WTC11 (cell line): ENCODE results near the gene LCTL. TPM values are rescaled to one million over a fixed set of nuclear protein-coding genes. Genes with fewer than 3 reads are reported as not detected.
A peak's percentile ranks its signal among the peaks of the same experiment; 100 is the strongest.

Experiments
- ATAC-seq: fragments of 200-7000 bp; cut with Tn5 transposase; 2 replicates; pipeline ENCODE4 v1.10.0; 2021; ENCODE audit warnings: mild to moderate bottlenecking, moderate library complexity
- CTCF ChIA-PET: fragments of 300-600 bp; sonication (Branson Sonifier 250); formaldehyde crosslinking; loops from one replicate; lab custom pipeline; 2021; ENCODE audit warnings: antibody characterized with exemption; lab: Charles Lee
- POLR2A ChIA-PET: fragments of 350-600 bp; sonication (Branson Sonifier 250); formaldehyde crosslinking; loops from one replicate; lab custom pipeline; 2021; ENCODE audit warnings: antibody characterized with exemption; lab: Charles Lee
- DNase-seq: peaks from one replicate; pipeline ENCODE4 v3.0.0; 2021; ENCODE audit warnings: low spot score
- H3K27ac Mint-ChIP-seq: 2 replicates; pipeline ENCODE4 v1.8.0; 2021; ENCODE audit warnings: mixed read lengths
- H3K27me3 Mint-ChIP-seq: 2 replicates; pipeline ENCODE4 v1.8.0; 2021; ENCODE audit warnings: low read depth, mild to moderate bottlenecking, moderate library complexity, mixed read lengths
- H3K36me3 Mint-ChIP-seq: 2 replicates; pipeline ENCODE4 v1.8.0; 2021; ENCODE audit warnings: mixed read lengths
- H3K4me1 Mint-ChIP-seq: 2 replicates; pipeline ENCODE4 v1.8.0; 2022; ENCODE audit warnings: mixed read lengths
- H3K4me3 Mint-ChIP-seq: 2 replicates; pipeline ENCODE4 v1.8.0; 2021; ENCODE audit warnings: mild to moderate bottlenecking, moderate library complexity, mixed read lengths
- H3K9me3 Mint-ChIP-seq: 2 replicates; pipeline ENCODE4 v1.8.0; 2021; ENCODE audit warnings: mixed read lengths
- ATF1 ChIP-seq: sonication (generic); formaldehyde crosslinking; IDR thresholded peaks from 2 replicates; pipeline ENCODE4 v1.8.1; 2023; ENCODE audit warnings: mild to moderate bottlenecking, moderate library complexity, missing genetic modification reagents
- CREB1 ChIP-seq: sonication (generic); formaldehyde crosslinking; IDR thresholded peaks from 2 replicates; pipeline ENCODE4 v1.8.0; 2023; ENCODE audit warnings: mild to moderate bottlenecking, missing genetic modification reagents
- ETV6 ChIP-seq: sonication (generic); formaldehyde crosslinking; IDR thresholded peaks from 2 replicates; pipeline ENCODE4 v1.8.1; 2022; ENCODE audit warnings: mild to moderate bottlenecking, missing genetic modification reagents
- GTF2I ChIP-seq: fragments of 250-450 bp; sonication (Bioruptor Pico); conservative IDR thresholded peaks from 2 replicates; pipeline ENCODE4 v1.4.0; 2021; ENCODE audit warnings: mild to moderate bottlenecking
- JUN ChIP-seq: sonication (generic); formaldehyde crosslinking; IDR thresholded peaks from 2 replicates; pipeline ENCODE4 v1.8.0; 2023; ENCODE audit warnings: mild to moderate bottlenecking, missing genetic modification reagents
- NFATC4 ChIP-seq: fragments of 250-450 bp; sonication (Bioruptor Pico); IDR thresholded peaks from 2 replicates; pipeline ENCODE4 v1.9.0; 2021; ENCODE audit warnings: mild to moderate bottlenecking
- PRRX2 ChIP-seq: fragments of 250-450 bp; sonication (Bioruptor Pico); IDR thresholded peaks from 2 replicates; pipeline ENCODE4 v1.8.0; 2021; ENCODE audit warnings: mild to moderate bottlenecking
- SOX15 ChIP-seq: fragments of 250-450 bp; sonication (Bioruptor Pico); IDR thresholded peaks from 2 replicates; pipeline ENCODE4 v1.9.0; 2021; ENCODE audit warnings: mild to moderate bottlenecking
- STAT6 ChIP-seq: sonication (generic); formaldehyde crosslinking; conservative IDR thresholded peaks from 2 replicates; pipeline ENCODE4 v1.8.1; 2023; ENCODE audit warnings: mild to moderate bottlenecking, low read depth, missing genetic modification reagents, moderate library complexity
- ZBTB21 ChIP-seq: sonication (generic); formaldehyde crosslinking; IDR thresholded peaks from 2 replicates; pipeline ENCODE4 v1.8.1; 2023; ENCODE audit warnings: mild to moderate bottlenecking, missing genetic modification reagents, borderline replicate concordance
- ZBTB43 ChIP-seq: sonication (generic); formaldehyde crosslinking; IDR thresholded peaks from 2 replicates; pipeline ENCODE4 v1.8.1; 2023; ENCODE audit warnings: mild to moderate bottlenecking, missing genetic modification reagents
- ZNF317 ChIP-seq: sonication (generic); formaldehyde crosslinking; IDR thresholded peaks from 2 replicates; pipeline ENCODE4 v1.8.1; 2023; ENCODE audit warnings: low read depth, mild to moderate bottlenecking, moderate library complexity, missing genetic modification reagents, borderline replicate concordance
- ZNF396 ChIP-seq: fragments of 250-450 bp; sonication (Bioruptor Pico); IDR thresholded peaks from 2 replicates; pipeline ENCODE4 v1.8.0; 2021; ENCODE audit warnings: mild to moderate bottlenecking, moderate library complexity, borderline replicate concordance
- ZSCAN18 ChIP-seq: fragments of 250-450 bp; sonication (Bioruptor Pico); IDR thresholded peaks from 2 replicates; pipeline ENCODE4 v2.1.2; 2022; ENCODE audit warnings: mild to moderate bottlenecking, moderate library complexity
- total RNA-seq: library from RNA; stranded (reverse); gene quantifications from 3 replicates; pipeline ENCODE4 v1.2.3, GENCODE V29; 2021
- TF ChIP-seq, protein P1 (sequence below): fragments of 200-600 bp; IDR thresholded peaks from 2 replicates; pipeline ENCODE4 v1.8.0; 2022; ENCODE audit warnings: antibody characterized with exemption
- TF ChIP-seq, protein P2 (sequence below): sonication (generic); formaldehyde crosslinking; IDR thresholded peaks from 2 replicates; pipeline ENCODE4 v1.8.0; 2022; ENCODE audit warnings: missing genetic modification reagents
- TF ChIP-seq, protein P3 (sequence below): sonication (generic); formaldehyde crosslinking; IDR thresholded peaks from 2 replicates; pipeline ENCODE4 v1.8.1; 2023; ENCODE audit warnings: mild to moderate bottlenecking, moderate library complexity, missing genetic modification reagents
- TF ChIP-seq, protein P4 (sequence below): sonication (generic); formaldehyde crosslinking; IDR thresholded peaks from 2 replicates; pipeline ENCODE4 v1.8.0; 2022; ENCODE audit warnings: mild to moderate bottlenecking, missing genetic modification reagents

The LCTL gene
- total RNA-seq, 1 experiment from 2014 or later, result 2.2 TPM

DNA sequence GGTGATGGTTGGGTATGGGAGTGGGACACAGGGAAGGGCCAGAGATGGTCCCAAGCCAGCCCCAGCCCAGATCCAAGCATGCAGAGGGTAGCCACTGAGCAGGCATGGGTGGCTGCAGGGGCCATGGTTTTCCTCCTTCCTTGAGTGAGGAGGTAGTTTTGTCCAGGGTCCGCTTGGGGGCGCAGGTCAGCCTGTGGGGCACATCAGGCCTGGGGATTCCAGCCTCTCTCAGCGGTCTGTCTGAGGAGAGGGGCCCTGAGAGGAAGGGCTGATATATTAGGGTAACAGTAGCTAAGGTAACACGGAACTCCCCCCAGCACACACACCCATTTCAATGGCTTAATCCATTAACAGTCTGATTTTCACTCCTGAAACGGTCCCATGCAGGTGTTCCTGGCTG lies 22.7 kb upstream of the LCTL start:
- no peaks in the 10 kb centered on the region; the same call in 1 of the 2 replicates for H3K27me3 Mint-ChIP-seq
- peaks cover 23% of the 10 kb centered on the region for H3K4me1 Mint-ChIP-seq
- no peak overlapping the region for H3K27ac Mint-ChIP-seq
- no peaks in the 10 kb centered on the region for H3K9me3 Mint-ChIP-seq
- no peak for TF ChIP-seq JUN (CRISPR knock-in tag)
- TF ChIP-seq, protein P1, sequence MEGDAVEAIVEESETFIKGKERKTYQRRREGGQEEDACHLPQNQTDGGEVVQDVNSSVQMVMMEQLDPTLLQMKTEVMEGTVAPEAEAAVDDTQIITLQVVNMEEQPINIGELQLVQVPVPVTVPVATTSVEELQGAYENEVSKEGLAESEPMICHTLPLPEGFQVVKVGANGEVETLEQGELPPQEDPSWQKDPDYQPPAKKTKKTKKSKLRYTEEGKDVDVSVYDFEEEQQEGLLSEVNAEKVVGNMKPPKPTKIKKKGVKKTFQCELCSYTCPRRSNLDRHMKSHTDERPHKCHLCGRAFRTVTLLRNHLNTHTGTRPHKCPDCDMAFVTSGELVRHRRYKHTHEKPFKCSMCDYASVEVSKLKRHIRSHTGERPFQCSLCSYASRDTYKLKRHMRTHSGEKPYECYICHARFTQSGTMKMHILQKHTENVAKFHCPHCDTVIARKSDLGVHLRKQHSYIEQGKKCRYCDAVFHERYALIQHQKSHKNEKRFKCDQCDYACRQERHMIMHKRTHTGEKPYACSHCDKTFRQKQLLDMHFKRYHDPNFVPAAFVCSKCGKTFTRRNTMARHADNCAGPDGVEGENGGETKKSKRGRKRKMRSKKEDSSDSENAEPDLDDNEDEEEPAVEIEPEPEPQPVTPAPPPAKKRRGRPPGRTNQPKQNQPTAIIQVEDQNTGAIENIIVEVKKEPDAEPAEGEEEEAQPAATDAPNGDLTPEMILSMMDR, result peak; percentile 69
- peak; percentile 86; the same call in 1 of the 2 replicates for TF ChIP-seq ETV6 (CRISPR knock-in tag)
- TF ChIP-seq, all 79 proteins: peak for 2
- CTCF ChIA-PET, result interaction anchor here (0.7 to 2.2 kb wide), 9 partner anchors 8 to 263 kb away, joined by 3 to 15 read pairs (median 3); partner anchors contain the start of gene LCTL
- Mint-ChIP-seq H3K36me3 (no peaks in the 10 kb centered on the region), H3K4me3 (peak overlapping the region; percentile 63)
- POLR2A ChIA-PET, result no interaction called here
- DNase-seq (peak; percentile 80), ATAC-seq (peak; percentile 91)

GRCh38 chr15:66587749-66588148 lies 22.0 kb upstream of the LCTL start:
- H3K27me3 Mint-ChIP-seq, result no peaks in the 10 kb centered on the region; the same call in 1 of the 2 replicates
- POLR2A ChIA-PET, result no interaction called here
- CTCF ChIA-PET, result interaction anchor here (0.6 to 2.2 kb wide), 12 partner anchors 8 to 264 kb away, joined by 3 to 15 read pairs (median 3); partner anchors contain the start of gene LCTL
- H3K4me1 Mint-ChIP-seq, result peaks cover 23% of the 10 kb centered on the region
- no peak overlapping the region for H3K4me3 Mint-ChIP-seq
- H3K36me3 Mint-ChIP-seq, result no peaks in the 10 kb centered on the region
- no peak overlapping the region for H3K27ac Mint-ChIP-seq
- no peak for DNase-seq
- TF ChIP-seq ETV6 (CRISPR knock-in tag), result no peak
- TF ChIP-seq ZSCAN18 (CRISPR knock-in tag), result no peak
- no peak for TF ChIP-seq PRRX2 (CRISPR knock-in tag)
- no peak for TF ChIP-seq NFATC4 (CRISPR knock-in tag)
- TF ChIP-seq, protein P2, sequence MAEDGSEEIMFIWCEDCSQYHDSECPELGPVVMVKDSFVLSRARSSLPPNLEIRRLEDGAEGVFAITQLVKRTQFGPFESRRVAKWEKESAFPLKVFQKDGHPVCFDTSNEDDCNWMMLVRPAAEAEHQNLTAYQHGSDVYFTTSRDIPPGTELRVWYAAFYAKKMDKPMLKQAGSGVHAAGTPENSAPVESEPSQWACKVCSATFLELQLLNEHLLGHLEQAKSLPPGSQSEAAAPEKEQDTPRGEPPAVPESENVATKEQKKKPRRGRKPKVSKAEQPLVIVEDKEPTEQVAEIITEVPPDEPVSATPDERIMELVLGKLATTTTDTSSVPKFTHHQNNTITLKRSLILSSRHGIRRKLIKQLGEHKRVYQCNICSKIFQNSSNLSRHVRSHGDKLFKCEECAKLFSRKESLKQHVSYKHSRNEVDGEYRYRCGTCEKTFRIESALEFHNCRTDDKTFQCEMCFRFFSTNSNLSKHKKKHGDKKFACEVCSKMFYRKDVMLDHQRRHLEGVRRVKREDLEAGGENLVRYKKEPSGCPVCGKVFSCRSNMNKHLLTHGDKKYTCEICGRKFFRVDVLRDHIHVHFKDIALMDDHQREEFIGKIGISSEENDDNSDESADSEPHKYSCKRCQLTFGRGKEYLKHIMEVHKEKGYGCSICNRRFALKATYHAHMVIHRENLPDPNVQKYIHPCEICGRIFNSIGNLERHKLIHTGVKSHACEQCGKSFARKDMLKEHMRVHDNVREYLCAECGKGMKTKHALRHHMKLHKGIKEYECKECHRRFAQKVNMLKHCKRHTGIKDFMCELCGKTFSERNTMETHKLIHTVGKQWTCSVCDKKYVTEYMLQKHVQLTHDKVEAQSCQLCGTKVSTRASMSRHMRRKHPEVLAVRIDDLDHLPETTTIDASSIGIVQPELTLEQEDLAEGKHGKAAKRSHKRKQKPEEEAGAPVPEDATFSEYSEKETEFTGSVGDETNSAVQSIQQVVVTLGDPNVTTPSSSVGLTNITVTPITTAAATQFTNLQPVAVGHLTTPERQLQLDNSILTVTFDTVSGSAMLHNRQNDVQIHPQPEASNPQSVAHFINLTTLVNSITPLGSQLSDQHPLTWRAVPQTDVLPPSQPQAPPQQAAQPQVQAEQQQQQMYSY, result no peak
- no peak for TF ChIP-seq ZBTB21 (CRISPR knock-in tag)
- no peak for TF ChIP-seq ZBTB43 (CRISPR knock-in tag)
- no peak for TF ChIP-seq ZNF317
- no peak for TF ChIP-seq STAT6 (CRISPR knock-in tag)
- no peak for TF ChIP-seq ATF1 (CRISPR knock-in tag)
- no peak for TF ChIP-seq JUN (CRISPR knock-in tag)
- TF ChIP-seq SOX15 (CRISPR knock-in tag), result no peak
- TF ChIP-seq, protein P3, sequence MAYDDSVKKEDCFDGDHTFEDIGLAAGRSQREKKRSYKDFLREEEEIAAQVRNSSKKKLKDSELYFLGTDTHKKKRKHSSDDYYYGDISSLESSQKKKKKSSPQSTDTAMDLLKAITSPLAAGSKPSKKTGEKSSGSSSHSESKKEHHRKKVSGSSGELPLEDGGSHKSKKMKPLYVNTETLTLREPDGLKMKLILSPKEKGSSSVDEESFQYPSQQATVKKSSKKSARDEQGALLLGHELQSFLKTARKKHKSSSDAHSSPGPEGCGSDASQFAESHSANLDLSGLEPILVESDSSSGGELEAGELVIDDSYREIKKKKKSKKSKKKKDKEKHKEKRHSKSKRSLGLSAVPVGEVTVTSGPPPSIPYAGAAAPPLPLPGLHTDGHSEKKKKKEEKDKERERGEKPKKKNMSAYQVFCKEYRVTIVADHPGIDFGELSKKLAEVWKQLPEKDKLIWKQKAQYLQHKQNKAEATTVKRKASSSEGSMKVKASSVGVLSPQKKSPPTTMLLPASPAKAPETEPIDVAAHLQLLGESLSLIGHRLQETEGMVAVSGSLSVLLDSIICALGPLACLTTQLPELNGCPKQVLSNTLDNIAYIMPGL (CRISPR knock-in tag), result no peak
- TF ChIP-seq CREB1 (CRISPR knock-in tag), result no peak
- no peak for TF ChIP-seq ZNF396 (CRISPR knock-in tag)
- no peak for TF ChIP-seq GTF2I (CRISPR knock-in tag)
- TF ChIP-seq, protein P4, sequence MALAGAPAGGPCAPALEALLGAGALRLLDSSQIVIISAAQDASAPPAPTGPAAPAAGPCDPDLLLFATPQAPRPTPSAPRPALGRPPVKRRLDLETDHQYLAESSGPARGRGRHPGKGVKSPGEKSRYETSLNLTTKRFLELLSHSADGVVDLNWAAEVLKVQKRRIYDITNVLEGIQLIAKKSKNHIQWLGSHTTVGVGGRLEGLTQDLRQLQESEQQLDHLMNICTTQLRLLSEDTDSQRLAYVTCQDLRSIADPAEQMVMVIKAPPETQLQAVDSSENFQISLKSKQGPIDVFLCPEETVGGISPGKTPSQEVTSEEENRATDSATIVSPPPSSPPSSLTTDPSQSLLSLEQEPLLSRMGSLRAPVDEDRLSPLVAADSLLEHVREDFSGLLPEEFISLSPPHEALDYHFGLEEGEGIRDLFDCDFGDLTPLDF, result no peak
- no peaks in the 10 kb centered on the region for H3K9me3 Mint-ChIP-seq
- no peak for ATAC-seq
